IgD-negative memory B cell (primary cell): ENCODE data around the gene DMRTB1. TPM values are rescaled to one million over a fixed set of nuclear protein-coding genes. Genes with fewer than 3 reads are reported as not detected.

Experiments used
- H3K27ac Mint-ChIP-seq, 3 donors: one replicate each; pipeline ENCODE4 v1.8.0; 2020 to 2022; ENCODE audit warnings: mild to moderate bottlenecking in 3 of 3, mixed read lengths in 3 of 3, moderate library complexity in 1 of 3
- H3K27me3 Mint-ChIP-seq: one replicate; pipeline ENCODE4 v1.8.0; 2021; ENCODE audit warnings: mixed read lengths
- H3K36me3 Mint-ChIP-seq: one replicate; pipeline ENCODE4 v1.8.0; 2020; ENCODE audit warnings: mild to moderate bottlenecking, mixed read lengths
- H3K4me1 Mint-ChIP-seq, 3 donors: one replicate each; pipeline ENCODE4 v1.8.0; 2020 to 2022; ENCODE audit warnings: mixed read lengths in 3 of 3, mild to moderate bottlenecking in 1 of 3
- H3K4me3 Mint-ChIP-seq, 4 donors: one replicate each; pipeline ENCODE4 v1.8.0; 2020 to 2022; ENCODE audit warnings: mild to moderate bottlenecking in 4 of 4, mixed read lengths in 4 of 4, moderate library complexity in 3 of 4
- H3K9me3 Mint-ChIP-seq, 3 donors: one replicate each; pipeline ENCODE4 v1.8.0; 2020 to 2021; ENCODE audit warnings: mixed read lengths in 3 of 3, mild to moderate bottlenecking in 1 of 3
- polyA plus RNA-seq: library from polyadenylated mRNA; unstranded; fragments of 300-500 nt; fragmentation: Illumina TruSeq; gene quantifications from one replicate; pipeline ENCODE4 v1.2.3, GENCODE V29; 2021

DMRTB1 gene
- polyA plus RNA-seq, 1 donor from 2014 or later: not detected

GRCh38 chr1:53465023-53465957, 6.1 kb downstream of the DMRTB1 start:
- Mint-ChIP-seq H3K36me3 (no peaks in the 10 kb centered on the region), H3K27ac (no peak overlapping the region), H3K4me3 (no peak overlapping the region), H3K9me3 (peaks cover 0 to 2% (median 0%) of the 10 kb centered on the region in 3 donors), H3K4me1 (peaks cover 0 to 3% (median 2%) of the 10 kb centered on the region in 3 donors), H3K27me3 (no peaks in the 10 kb centered on the region)

GRCh38 chr1:53467391-53467790, 8.2 kb downstream of the DMRTB1 start:
- Mint-ChIP-seq H3K27me3 (peaks cover 3% of the 10 kb centered on the region), H3K4me1 (peaks cover 0 to 3% (median 2%) of the 10 kb centered on the region in 3 donors), H3K4me3 (no peak overlapping the region), H3K36me3 (no peaks in the 10 kb centered on the region), H3K9me3 (no peaks in the 10 kb centered on the region), H3K27ac (no peak overlapping the region)

GRCh38 chr1:53468374-53468773, 9.2 kb downstream of the DMRTB1 start:
- no peak overlapping the region for H3K27ac Mint-ChIP-seq
- H3K4me3 Mint-ChIP-seq: no peak overlapping the region
- no peaks in the 10 kb centered on the region for H3K36me3 Mint-ChIP-seq
- H3K27me3 Mint-ChIP-seq: peaks cover 3% of the 10 kb centered on the region
- H3K4me1 Mint-ChIP-seq: peaks cover 0 to 3% (median 2%) of the 10 kb centered on the region in 3 donors
- H3K9me3 Mint-ChIP-seq: no peaks in the 10 kb centered on the region

DNA sequence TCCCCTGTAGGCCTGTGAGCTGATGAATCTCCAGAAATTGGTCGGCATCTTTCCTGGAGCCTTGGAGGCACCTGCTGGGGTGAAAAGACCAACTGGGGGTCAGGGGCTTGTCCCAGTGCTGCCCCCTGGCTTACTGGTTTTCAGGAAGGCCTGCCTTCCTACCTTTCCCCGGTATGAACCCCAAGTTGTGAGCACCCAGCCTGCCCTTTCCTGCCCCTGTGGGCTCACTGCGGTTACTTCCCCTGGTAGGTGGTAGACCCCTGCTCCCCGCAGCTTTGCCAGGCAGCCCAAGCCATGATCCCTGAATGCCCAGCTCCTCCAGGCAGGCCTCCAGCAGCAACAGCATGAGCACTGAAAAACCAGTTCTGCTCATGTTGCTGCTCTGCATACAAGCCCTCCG, 10.2 kb downstream of the DMRTB1 start:
- no peak overlapping the region for H3K27ac Mint-ChIP-seq
- H3K4me3 Mint-ChIP-seq: no peak overlapping the region
- no peaks in the 10 kb centered on the region for H3K36me3 Mint-ChIP-seq
- H3K9me3 Mint-ChIP-seq: no peaks in the 10 kb centered on the region
- H3K27me3 Mint-ChIP-seq: peaks cover 3% of the 10 kb centered on the region
- H3K4me1 Mint-ChIP-seq: peaks cover 0 to 3% (median 2%) of the 10 kb centered on the region in 3 donors

DNA sequence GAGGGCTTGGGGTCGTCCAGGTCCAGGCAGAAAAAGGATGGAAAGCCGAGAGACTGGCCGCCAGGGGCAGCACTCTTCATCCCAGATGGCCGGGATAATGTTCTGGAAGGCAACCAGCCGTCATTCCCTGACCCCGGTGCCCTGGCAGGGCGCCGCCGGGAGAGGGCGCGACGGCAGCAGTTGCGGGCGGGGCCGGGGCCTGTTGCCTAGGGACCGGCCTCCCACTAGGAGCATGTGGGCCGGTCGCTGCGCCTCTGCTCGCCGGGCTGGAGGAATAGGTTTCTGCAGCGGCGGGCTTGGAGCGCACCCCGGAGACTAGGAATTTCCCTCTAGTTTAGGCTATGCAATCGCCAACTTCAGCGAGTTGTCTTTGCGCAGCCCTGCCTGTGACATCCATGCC, 11.0 kb downstream of the DMRTB1 start:
- Mint-ChIP-seq H3K4me3 (no peak overlapping the region), H3K27me3 (peaks cover 3% of the 10 kb centered on the region), H3K27ac (no peak overlapping the region), H3K9me3 (no peaks in the 10 kb centered on the region), H3K4me1 (peaks cover 0 to 3% (median 2%) of the 10 kb centered on the region in 3 donors), H3K36me3 (no peaks in the 10 kb centered on the region)

GRCh38 chr1:53470584-53470983, 11.4 kb downstream of the DMRTB1 start:
- Mint-ChIP-seq H3K27ac (no peak overlapping the region), H3K4me1 (peaks cover 0 to 3% (median 2%) of the 10 kb centered on the region in 3 donors), H3K9me3 (no peaks in the 10 kb centered on the region), H3K27me3 (peaks cover 3% of the 10 kb centered on the region), H3K36me3 (no peaks in the 10 kb centered on the region), H3K4me3 (no peak overlapping the region)

GRCh38 chr1:53471000-53471399, 11.8 kb downstream of the DMRTB1 start:
- Mint-ChIP-seq H3K4me1 (peaks cover 0 to 3% (median 2%) of the 10 kb centered on the region in 3 donors), H3K27ac (no peak overlapping the region), H3K4me3 (no peak overlapping the region), H3K9me3 (no peaks in the 10 kb centered on the region), H3K36me3 (no peaks in the 10 kb centered on the region), H3K27me3 (peaks cover 3% of the 10 kb centered on the region)

GRCh38 chr1:53473463-53473862, 14.3 kb downstream of the DMRTB1 start:
- Mint-ChIP-seq H3K4me3 (peak overlapping the region in 1 of 4 donors; percentile 66), H3K27ac (no peak overlapping the region), H3K36me3 (no peaks in the 10 kb centered on the region), H3K9me3 (no peaks in the 10 kb centered on the region), H3K27me3 (peaks cover 11% of the 10 kb centered on the region), H3K4me1 (no peaks in the 10 kb centered on the region)

GRCh38 chr1:53475664-53476063, 16.5 kb downstream of the DMRTB1 start:
- Mint-ChIP-seq H3K4me1 (no peaks in the 10 kb centered on the region), H3K4me3 (no peak overlapping the region), H3K27me3 (peaks cover 10% of the 10 kb centered on the region), H3K36me3 (no peaks in the 10 kb centered on the region), H3K9me3 (no peaks in the 10 kb centered on the region), H3K27ac (no peak overlapping the region)

GRCh38 chr1:53476579-53476978, 17.4 kb downstream of the DMRTB1 start:
- Mint-ChIP-seq H3K27ac (no peak overlapping the region), H3K36me3 (no peaks in the 10 kb centered on the region), H3K4me3 (no peak overlapping the region), H3K4me1 (no peaks in the 10 kb centered on the region), H3K27me3 (peaks cover 12% of the 10 kb centered on the region), H3K9me3 (no peaks in the 10 kb centered on the region)

- no peak overlapping the region for H3K4me3 Mint-ChIP-seq
- no peaks in the 10 kb centered on the region for H3K4me1 Mint-ChIP-seq
- H3K27ac Mint-ChIP-seq: no peak overlapping the region
- peaks cover 12% of the 10 kb centered on the region for H3K27me3 Mint-ChIP-seq
- H3K9me3 Mint-ChIP-seq: no peaks in the 10 kb centered on the region
- no peaks in the 10 kb centered on the region for H3K36me3 Mint-ChIP-seq
Observed at GRCh38 chr1:53477651-53478501, 18.7 kb downstream of the DMRTB1 start.

GRCh38 chr1:53478502-53478818, 19.3 kb downstream of the DMRTB1 start:
- no peaks in the 10 kb centered on the region for H3K36me3 Mint-ChIP-seq
- no peaks in the 10 kb centered on the region for H3K9me3 Mint-ChIP-seq
- no peak overlapping the region for H3K27ac Mint-ChIP-seq
- H3K4me3 Mint-ChIP-seq: no peak overlapping the region
- H3K27me3 Mint-ChIP-seq: peaks cover 12% of the 10 kb centered on the region
- H3K4me1 Mint-ChIP-seq: no peaks in the 10 kb centered on the region

GRCh38 chr1:53480678-53481077, 21.5 kb downstream of the DMRTB1 start:
- no peaks in the 10 kb centered on the region for H3K36me3 Mint-ChIP-seq
- no peaks in the 10 kb centered on the region for H3K9me3 Mint-ChIP-seq
- peaks cover 0 to 7% (median 0%) of the 10 kb centered on the region in 3 donors for H3K4me1 Mint-ChIP-seq

GRCh38 chr1:53481456-53481855, 22.3 kb downstream of the DMRTB1 start:
- Mint-ChIP-seq H3K36me3 (no peaks in the 10 kb centered on the region), H3K27ac (no peak overlapping the region), H3K4me3 (peak overlapping the region in 1 of 4 donors; percentile 12), H3K27me3 (peaks cover 15% of the 10 kb centered on the region), H3K4me1 (peaks cover 0 to 7% (median 0%) of the 10 kb centered on the region in 3 donors), H3K9me3 (no peaks in the 10 kb centered on the region)

More at GRCh38 chr1:53480678-53481077, 21.5 kb downstream of the DMRTB1 start:
- Mint-ChIP-seq H3K4me3 (no peak overlapping the region), H3K27me3 (peaks cover 17% of the 10 kb centered on the region), H3K27ac (no peak overlapping the region)

DNA sequence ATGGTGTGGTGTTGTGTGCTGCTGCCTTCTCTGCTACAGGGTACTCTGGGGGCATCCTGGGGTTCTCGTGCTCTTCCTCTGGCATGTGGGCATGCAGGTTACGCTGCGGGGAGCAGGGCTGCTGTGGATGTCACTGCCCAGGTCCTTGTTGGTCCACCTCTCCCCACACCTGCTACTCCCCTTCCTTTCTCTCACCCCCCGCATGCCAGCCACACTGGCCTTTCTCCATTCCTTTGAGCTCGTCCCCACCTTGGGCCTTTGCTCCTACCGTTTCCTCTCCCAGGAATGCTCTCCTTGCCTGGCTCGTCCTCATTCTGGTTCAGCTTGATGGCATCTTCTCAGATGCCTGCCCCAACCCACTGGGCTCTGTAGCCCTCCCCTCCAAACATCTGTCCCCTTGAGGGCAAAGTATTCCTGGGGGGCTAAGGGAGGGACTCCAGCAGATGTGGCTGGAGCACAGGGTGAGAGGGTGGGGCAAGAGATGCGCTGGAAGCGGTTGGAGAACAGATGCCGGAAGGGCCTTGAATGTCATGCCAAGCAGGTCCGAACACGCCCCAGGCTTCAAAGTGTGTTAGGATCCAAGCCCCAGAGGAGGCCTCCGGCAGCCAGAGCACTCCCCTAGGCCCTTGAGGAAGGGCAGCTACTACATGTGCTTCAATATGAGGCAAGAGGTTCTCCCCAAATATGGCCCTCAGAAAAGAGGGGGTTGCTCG, 23.4 kb downstream of the DMRTB1 start:
- Mint-ChIP-seq H3K4me1 (peaks cover 0 to 7% (median 0%) of the 10 kb centered on the region in 3 donors), H3K4me3 (no peak overlapping the region), H3K27me3 (peaks cover 9% of the 10 kb centered on the region), H3K36me3 (no peaks in the 10 kb centered on the region), H3K9me3 (no peaks in the 10 kb centered on the region), H3K27ac (no peak overlapping the region)
